LNCAP (cell line): ENCODE results near the gene SIT1.

Source experiments
- CTCF ChIP-seq: fragments of 450-650 bp; IDR thresholded peaks from 2 replicates; pipeline ENCODE4 v1.5.1; 2017; ENCODE audit warnings: mild to moderate bottlenecking

SIT1 gene

GRCh38 chr9:35686222-35687203, 35.8 kb upstream of the SIT1 start:
- TF ChIP-seq CTCF, result no peak

- no peak for TF ChIP-seq CTCF
These were observed 34.8 kb upstream of the SIT1 start for GRCh38 chr9:35685506-35685905.

GRCh38 chr9:35684921-35685320, 34.2 kb upstream of the SIT1 start:
- no peak for TF ChIP-seq CTCF

- no peak for TF ChIP-seq CTCF
These were observed 32.6 kb upstream of the SIT1 start for GRCh38 chr9:35683323-35683722.

GRCh38 chr9:35682520-35683315, 32.0 kb upstream of the SIT1 start:
- no peak for TF ChIP-seq CTCF

- no peak for TF ChIP-seq CTCF
These were observed 31.3 kb upstream of the SIT1 start for GRCh38 chr9:35682051-35682450.

- no peak for TF ChIP-seq CTCF
These were observed 30.7 kb upstream of the SIT1 start for GRCh38 chr9:35681341-35682002.
